Stimulated activated naive B cell treated with anti-CD40 and anti-IgM and Interleukin-4, amounts not matched to agents 10 μg/mL and 1 μg/mL and 100 μg/mL, for 72 hours (primary cell): ENCODE data around the gene FLT3LG.

Source experiments
- ATAC-seq, 2 donors: fragments of 150-1000 bp; cut with Tn5 transposase; replicated peaks; 2 replicates each; pipeline ENCODE4 v1.10.0; 2021; ENCODE audit warnings: moderate library complexity in 1 of 2
- DNase-seq: peaks from one replicate; pipeline ENCODE4 v3.0.0; 2021
- H3K27ac Mint-ChIP-seq: one replicate; pipeline ENCODE4 v1.8.0; 2022; ENCODE audit warnings: mild to moderate bottlenecking, mixed read lengths
- H3K27me3 Mint-ChIP-seq, 2 donors: one replicate each; pipeline ENCODE4 v1.8.0; 2022; ENCODE audit warnings: mixed read lengths in 2 of 2
- H3K36me3 Mint-ChIP-seq, 2 donors: one replicate each; pipeline ENCODE4 v1.8.0; 2022; ENCODE audit warnings: mixed read lengths in 2 of 2, mild to moderate bottlenecking in 1 of 2
- H3K4me1 Mint-ChIP-seq, 2 donors: one replicate each; pipeline ENCODE4 v1.8.0; 2022; ENCODE audit warnings: mixed read lengths in 2 of 2, mild to moderate bottlenecking in 1 of 2
- H3K4me3 Mint-ChIP-seq, 2 donors: one replicate each; pipeline ENCODE4 v1.8.0; 2022; ENCODE audit warnings: mild to moderate bottlenecking in 2 of 2, mixed read lengths in 2 of 2, moderate library complexity in 1 of 2
- H3K9me3 Mint-ChIP-seq, 2 donors: one replicate each; pipeline ENCODE4 v1.8.0; 2022; ENCODE audit warnings: mixed read lengths in 2 of 2, mild to moderate bottlenecking in 1 of 2

The FLT3LG gene

GRCh38 chr19:49473868-49474541, at the start of gene FLT3LG:
FLT3LG (plus strand) TSS chr19:49474215; CDS start chr19:49474640, 425 bp downstream.
- ATAC-seq (peak; percentile 51 to 59), DNase-seq (peak; percentile 83)
- H3K27me3 Mint-ChIP-seq, result no peaks in the 10 kb centered on the region
- H3K27ac Mint-ChIP-seq, result peak within 1 kb of the TSS; percentile 98
- H3K36me3 Mint-ChIP-seq, result peaks cover 14 to 26% of the 10 kb centered on the region in 2 donors
- peaks cover 44 to 62% of the 10 kb centered on the region in 2 donors for H3K4me1 Mint-ChIP-seq
- peak within 1 kb of the TSS; percentile 91 to 98 for H3K4me3 Mint-ChIP-seq
- H3K9me3 Mint-ChIP-seq, result no peaks in the 10 kb centered on the region

GRCh38 chr19:49425178-49425577, 48.8 kb upstream of the FLT3LG start, which contains the start of gene GFY:
GFY (plus strand) TSS chr19:49425388; CDS start chr19:49426431, 1,043 bp downstream.
- H3K4me3 Mint-ChIP-seq, result no peak within 1 kb of the TSS
- peaks cover 58 to 86% of the 10 kb centered on the region in 2 donors for H3K4me1 Mint-ChIP-seq
- H3K27me3 Mint-ChIP-seq, result peaks cover 92 to 99% of the 10 kb centered on the region in 2 donors
- H3K9me3 Mint-ChIP-seq, result no peaks in the 10 kb centered on the region
- DNase-seq, result no peak
- H3K36me3 Mint-ChIP-seq, result peaks cover 0 to 2% of the 10 kb centered on the region in 2 donors
- ATAC-seq, result no peak
- peak within 1 kb of the TSS; percentile 15 for H3K27ac Mint-ChIP-seq

- ATAC-seq (no peak), DNase-seq (no peak)
- no peaks in the 10 kb centered on the region for H3K9me3 Mint-ChIP-seq
- H3K27me3 Mint-ChIP-seq, result peaks cover 92 to 99% of the 10 kb centered on the region in 2 donors
- H3K4me1 Mint-ChIP-seq, result peaks cover 61 to 84% of the 10 kb centered on the region in 2 donors
- peak overlapping the region; percentile 15 for H3K27ac Mint-ChIP-seq
- peaks cover 0 to 2% of the 10 kb centered on the region in 2 donors for H3K36me3 Mint-ChIP-seq
- H3K4me3 Mint-ChIP-seq, result no peak overlapping the region
Observed at GRCh38 chr19:49425922-49426592, 48.0 kb upstream of the FLT3LG start.

GRCh38 chr19:49427339-49427738, 46.7 kb upstream of the FLT3LG start:
- H3K36me3 Mint-ChIP-seq, result peaks cover 2 to 3% of the 10 kb centered on the region in 2 donors
- peaks cover 92 to 99% of the 10 kb centered on the region in 2 donors for H3K27me3 Mint-ChIP-seq
- H3K4me1 Mint-ChIP-seq, result peaks cover 56 to 76% of the 10 kb centered on the region in 2 donors
- DNase-seq (no peak), ATAC-seq (no peak)
- peak overlapping the region in 1 of 2 donors; percentile 23 for H3K4me3 Mint-ChIP-seq
- peaks cover 0 to 3% of the 10 kb centered on the region in 2 donors for H3K9me3 Mint-ChIP-seq
- H3K27ac Mint-ChIP-seq, result no peak overlapping the region

GRCh38 chr19:49427855-49428546, 46.0 kb upstream of the FLT3LG start:
- peaks cover 0 to 3% of the 10 kb centered on the region in 2 donors for H3K9me3 Mint-ChIP-seq
- peak overlapping the region; percentile 53 to 66 for H3K4me3 Mint-ChIP-seq
- H3K4me1 Mint-ChIP-seq, result peaks cover 55 to 76% of the 10 kb centered on the region in 2 donors
- DNase-seq, result no peak
- peaks cover 91 to 99% of the 10 kb centered on the region in 2 donors for H3K27me3 Mint-ChIP-seq
- ATAC-seq, result peak; percentile 46 to 52
- H3K27ac Mint-ChIP-seq, result no peak overlapping the region
- H3K36me3 Mint-ChIP-seq, result peaks cover 2 to 4% of the 10 kb centered on the region in 2 donors

GRCh38 chr19:49428547-49429451, 45.2 kb upstream of the FLT3LG start:
- Mint-ChIP-seq H3K27ac (no peak overlapping the region), H3K4me1 (peaks cover 53 to 75% of the 10 kb centered on the region in 2 donors), H3K4me3 (peak overlapping the region; percentile 53 to 66), H3K36me3 (peaks cover 2 to 4% of the 10 kb centered on the region in 2 donors), H3K27me3 (peaks cover 91 to 99% of the 10 kb centered on the region in 2 donors), H3K9me3 (peaks cover 0 to 3% of the 10 kb centered on the region in 2 donors)
- no peak for ATAC-seq
- DNase-seq, result no peak

GRCh38 chr19:49430172-49430677, 43.8 kb upstream of the FLT3LG start:
- Mint-ChIP-seq H3K9me3 (peaks cover 0 to 3% of the 10 kb centered on the region in 2 donors), H3K27me3 (peaks cover 87 to 98% of the 10 kb centered on the region in 2 donors), H3K36me3 (peaks cover 2 to 4% of the 10 kb centered on the region in 2 donors), H3K4me3 (no peak overlapping the region), H3K4me1 (peaks cover 52 to 70% of the 10 kb centered on the region in 2 donors), H3K27ac (no peak overlapping the region)
- no peak for ATAC-seq
- DNase-seq, result no peak

GRCh38 chr19:49430678-49431329, 43.2 kb upstream of the FLT3LG start:
- Mint-ChIP-seq H3K4me1 (peaks cover 52 to 66% of the 10 kb centered on the region in 2 donors), H3K36me3 (peaks cover 2 to 4% of the 10 kb centered on the region in 2 donors), H3K4me3 (peak overlapping the region in 1 of 2 donors; percentile 2), H3K27me3 (peaks cover 87 to 98% of the 10 kb centered on the region in 2 donors), H3K9me3 (peaks cover 0 to 3% of the 10 kb centered on the region in 2 donors), H3K27ac (no peak overlapping the region)
- ATAC-seq (peak; percentile 28 to 42), DNase-seq (no peak)

GRCh38 chr19:49431330-49431749, 42.7 kb upstream of the FLT3LG start:
- peaks cover 5 to 9% of the 10 kb centered on the region in 2 donors for H3K36me3 Mint-ChIP-seq
- DNase-seq (no peak), ATAC-seq (no peak)
- H3K4me3 Mint-ChIP-seq, result no peak overlapping the region
- H3K27ac Mint-ChIP-seq, result no peak overlapping the region
- peaks cover 53 to 66% of the 10 kb centered on the region in 2 donors for H3K4me1 Mint-ChIP-seq
- peaks cover 87 to 98% of the 10 kb centered on the region in 2 donors for H3K27me3 Mint-ChIP-seq
- H3K9me3 Mint-ChIP-seq, result peaks cover 0 to 3% of the 10 kb centered on the region in 2 donors

- Mint-ChIP-seq H3K27ac (peak overlapping the region; percentile 70), H3K4me1 (peaks cover 48 to 62% of the 10 kb centered on the region in 2 donors), H3K27me3 (peaks cover 87 to 98% of the 10 kb centered on the region in 2 donors), H3K4me3 (peak overlapping the region; percentile 34 to 62), H3K9me3 (peaks cover 0 to 3% of the 10 kb centered on the region in 2 donors), H3K36me3 (peaks cover 4 to 9% of the 10 kb centered on the region in 2 donors)
- DNase-seq (no peak), ATAC-seq (peak; percentile 41 to 45)
Observed at GRCh38 chr19:49432141-49433073, 41.6 kb upstream of the FLT3LG start.

- peaks cover 0 to 3% of the 10 kb centered on the region in 2 donors for H3K9me3 Mint-ChIP-seq
- H3K36me3 Mint-ChIP-seq, result peaks cover 4 to 9% of the 10 kb centered on the region in 2 donors
- peak overlapping the region; percentile 48 for H3K27ac Mint-ChIP-seq
- ATAC-seq (no peak), DNase-seq (no peak)
- H3K27me3 Mint-ChIP-seq, result peaks cover 88 to 98% of the 10 kb centered on the region in 2 donors
- peaks cover 41 to 53% of the 10 kb centered on the region in 2 donors for H3K4me1 Mint-ChIP-seq
- peak overlapping the region in 1 of 2 donors; percentile 21 for H3K4me3 Mint-ChIP-seq
Observed at GRCh38 chr19:49433240-49433901, 40.6 kb upstream of the FLT3LG start.
